ENCODE measurements around the gene COL12A1. TPM values are rescaled to one million over a fixed set of nuclear protein-coding genes. Genes with fewer than 3 reads are reported as not detected.

COL12A1 gene
- total RNA-seq, 1 donor from 2014 or later: not detected

- intact Hi-C loops (cut with micrococcal nuclease): no loop called here
Measured at GRCh38 chr6:75183099-75183541, 22.7 kb downstream of the COL12A1 start.

- intact Hi-C loops (cut with micrococcal nuclease): no loop called here
Measured at GRCh38 chr6:75180864-75181263, 25.0 kb downstream of the COL12A1 start.

GRCh38 chr6:75178757-75179156 lies 27.1 kb downstream of the COL12A1 start:
- intact Hi-C loops (cut with micrococcal nuclease): no loop called here

GRCh38 chr6:75176076-75176582 lies 29.7 kb downstream of the COL12A1 start:
- intact Hi-C loops (cut with micrococcal nuclease): no loop called here

- intact Hi-C loops (cut with micrococcal nuclease): no loop called here
Measured at GRCh38 chr6:75171986-75172385, 33.9 kb downstream of the COL12A1 start.

GRCh38 chr6:75171567-75171966 lies 34.3 kb downstream of the COL12A1 start:
- intact Hi-C loops (cut with micrococcal nuclease): no loop called here

- intact Hi-C loops (cut with micrococcal nuclease): no loop called here
Measured at GRCh38 chr6:75170691-75171560, 34.9 kb downstream of the COL12A1 start.

- intact Hi-C loops (cut with micrococcal nuclease): no loop called here
Measured at GRCh38 chr6:75169689-75170586, 35.9 kb downstream of the COL12A1 start.

GRCh38 chr6:75167851-75168250 lies 38.0 kb downstream of the COL12A1 start:
- intact Hi-C loops (cut with micrococcal nuclease): no loop called here

- intact Hi-C loops (cut with micrococcal nuclease): no loop called here
Measured at GRCh38 chr6:75167325-75167724, 38.5 kb downstream of the COL12A1 start.

- intact Hi-C loops (cut with micrococcal nuclease): no loop called here
Measured at GRCh38 chr6:75166773-75167172, 39.1 kb downstream of the COL12A1 start.

- intact Hi-C loops (cut with micrococcal nuclease): no loop called here
Measured at GRCh38 chr6:75166236-75166635, 39.6 kb downstream of the COL12A1 start.

- intact Hi-C loops (cut with micrococcal nuclease): no loop called here
Measured at GRCh38 chr6:75158176-75158575, 47.7 kb downstream of the COL12A1 start.

- intact Hi-C loops (cut with micrococcal nuclease): no loop called here
Measured at GRCh38 chr6:75157336-75157735, 48.5 kb downstream of the COL12A1 start.

- intact Hi-C loops (cut with micrococcal nuclease): no loop called here
Measured at GRCh38 chr6:75156186-75156878, 49.5 kb downstream of the COL12A1 start.

- intact Hi-C loops (cut with micrococcal nuclease): no loop called here
Measured at GRCh38 chr6:75155631-75156030, 50.2 kb downstream of the COL12A1 start.

GRCh38 chr6:75154973-75155372 lies 50.9 kb downstream of the COL12A1 start:
- intact Hi-C loops (cut with micrococcal nuclease): no loop called here

- intact Hi-C loops (cut with micrococcal nuclease): no loop called here
Measured at GRCh38 chr6:75150685-75151412, 55.0 kb downstream of the COL12A1 start.

GRCh38 chr6:75149696-75150095 lies 56.2 kb downstream of the COL12A1 start:
- intact Hi-C loops (cut with micrococcal nuclease): no loop called here

- intact Hi-C loops (cut with micrococcal nuclease): no loop called here
Measured at GRCh38 chr6:75149240-75149639, 56.6 kb downstream of the COL12A1 start.

GRCh38 chr6:75147512-75147911 lies 58.3 kb downstream of the COL12A1 start:
- intact Hi-C loops (cut with micrococcal nuclease): no loop called here
